GM18867 (cell line): ENCODE measurements around the gene MAPKAPK3.
A peak's percentile ranks its signal among the peaks of the same experiment; 100 is the strongest.

Experiments
- ATAC-seq: cut with Tn5 transposase; IDR thresholded peaks from one replicate; pipeline ENCODE4 v1.9.1; 2021; ENCODE audit warnings: mild to moderate bottlenecking, moderate library complexity; ENCODE audit not compliant: unreplicated experiment

Gene MAPKAPK3

GRCh38 chr3:50587373-50587772 is 29.6 kb upstream of the MAPKAPK3 start:
- ATAC-seq, result no peak

- ATAC-seq, result peak; percentile 52
Measured at GRCh38 chr3:50587806-50588758, 28.9 kb upstream of the MAPKAPK3 start.

- ATAC-seq, result no peak
Measured at GRCh38 chr3:50588759-50589433, 28.1 kb upstream of the MAPKAPK3 start.

DNA sequence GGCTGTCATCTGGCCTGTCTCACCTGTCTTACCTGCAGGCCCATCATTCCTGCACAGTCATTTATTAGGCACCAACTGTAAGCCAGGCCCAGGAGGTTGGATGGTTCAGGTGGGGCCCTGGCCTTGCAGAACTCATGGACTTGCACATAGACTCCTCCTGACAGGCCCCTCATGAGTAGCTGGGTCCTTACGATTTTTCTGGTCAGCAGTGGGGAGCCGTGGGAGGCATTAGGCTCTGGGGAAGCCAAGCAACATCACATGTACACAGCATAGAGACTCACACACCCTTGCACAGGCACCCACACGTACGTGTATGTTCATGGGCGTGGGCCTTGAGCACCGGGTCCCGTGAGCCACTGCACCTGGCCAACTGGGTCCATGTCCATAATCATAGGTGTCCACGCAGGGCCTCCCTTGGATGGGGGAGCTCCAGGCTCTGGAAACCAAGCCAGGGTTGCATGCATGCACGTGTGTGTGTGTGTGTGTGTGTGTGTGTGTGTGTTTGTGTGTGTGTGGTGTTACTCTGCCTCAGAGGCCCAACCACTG is 25.7 kb upstream of the MAPKAPK3 start:
- ATAC-seq, result no peak

- no peak for ATAC-seq
Measured at GRCh38 chr3:50592568-50592967, 24.4 kb upstream of the MAPKAPK3 start.

DNA sequence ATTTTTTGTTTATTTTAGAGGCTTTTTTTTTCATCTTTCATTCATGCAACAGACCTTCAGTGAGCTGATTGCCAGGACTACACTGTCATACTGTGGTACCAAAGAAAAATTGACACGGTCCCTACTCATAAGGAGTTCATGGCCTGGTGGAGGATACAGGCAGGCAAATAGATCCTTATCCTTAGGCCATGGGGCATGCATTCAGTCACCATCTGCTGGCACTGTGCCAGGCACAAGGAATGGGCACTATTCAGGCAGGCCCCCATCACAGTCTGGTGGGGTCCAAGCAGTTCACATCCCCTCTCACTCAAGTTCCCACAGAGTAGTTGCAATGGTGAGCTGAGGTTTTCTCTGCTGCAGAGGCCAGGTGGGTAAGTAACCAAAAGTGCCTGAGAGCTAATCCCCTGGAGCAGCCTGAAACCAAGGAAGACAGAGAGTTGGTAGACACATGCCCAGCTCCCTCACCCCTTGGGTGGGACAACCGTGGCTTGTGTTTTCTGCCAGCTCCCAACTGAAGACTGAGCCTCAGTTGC is 22.6 kb upstream of the MAPKAPK3 start:
- ATAC-seq, result no peak

GRCh38 chr3:50599115-50599715 is 17.7 kb upstream of the MAPKAPK3 start:
- no peak for ATAC-seq

DNA sequence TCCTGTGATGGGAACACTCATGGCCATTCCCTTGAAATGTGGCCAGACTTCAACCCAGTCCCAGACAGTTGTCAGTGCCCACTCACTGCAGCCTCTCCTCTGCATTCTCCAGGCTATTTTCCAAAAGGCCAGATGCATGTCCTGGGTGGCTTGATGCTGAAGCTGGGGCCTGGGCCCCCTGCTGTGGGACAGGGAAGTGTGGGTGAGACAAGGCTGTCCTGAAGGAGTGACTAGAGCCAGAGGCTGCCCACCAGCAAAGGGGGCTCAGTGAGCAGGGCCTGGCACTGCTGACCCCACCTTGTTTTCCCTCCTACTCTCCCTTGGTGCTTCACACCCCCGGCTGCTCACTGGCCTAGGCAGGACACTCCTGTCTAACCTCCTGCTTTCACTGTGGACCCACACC is 17.2 kb upstream of the MAPKAPK3 start:
- ATAC-seq, result no peak

DNA sequence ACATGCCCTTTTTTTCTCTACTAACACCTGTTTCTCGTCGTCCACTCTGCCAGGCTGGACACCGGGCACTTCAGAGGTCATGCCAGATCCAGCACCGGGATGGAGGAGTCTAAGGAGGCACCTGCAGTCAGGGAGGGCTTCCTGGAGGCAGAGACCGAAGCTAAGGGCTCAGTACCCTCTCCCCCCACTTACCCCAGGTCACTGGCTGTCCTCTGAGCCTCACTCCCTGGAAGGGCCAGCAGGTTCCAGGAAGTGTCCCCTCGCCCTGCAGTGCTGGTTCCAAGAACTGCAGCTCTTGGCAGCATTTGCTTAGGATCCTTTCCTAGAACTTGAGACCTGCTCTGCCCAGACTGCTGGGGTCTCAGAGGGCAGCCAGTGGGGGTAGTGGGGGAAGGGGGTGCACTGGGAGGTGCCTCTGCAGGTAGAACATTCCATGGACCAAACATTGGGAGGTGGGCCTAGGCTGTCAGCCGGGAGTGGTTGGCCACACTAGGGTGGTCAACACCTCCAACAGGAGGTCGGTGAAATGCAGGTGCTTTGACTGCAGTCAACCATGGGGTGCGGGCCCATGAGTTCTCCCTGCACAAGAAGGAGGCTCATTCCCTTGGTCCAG is 16.7 kb upstream of the MAPKAPK3 start:
- no peak for ATAC-seq

- ATAC-seq, result peak; percentile 56
Measured at GRCh38 chr3:50600841-50601591, 15.9 kb upstream of the MAPKAPK3 start.

- ATAC-seq, result no peak
Measured at GRCh38 chr3:50602595-50603191, 14.3 kb upstream of the MAPKAPK3 start.

DNA sequence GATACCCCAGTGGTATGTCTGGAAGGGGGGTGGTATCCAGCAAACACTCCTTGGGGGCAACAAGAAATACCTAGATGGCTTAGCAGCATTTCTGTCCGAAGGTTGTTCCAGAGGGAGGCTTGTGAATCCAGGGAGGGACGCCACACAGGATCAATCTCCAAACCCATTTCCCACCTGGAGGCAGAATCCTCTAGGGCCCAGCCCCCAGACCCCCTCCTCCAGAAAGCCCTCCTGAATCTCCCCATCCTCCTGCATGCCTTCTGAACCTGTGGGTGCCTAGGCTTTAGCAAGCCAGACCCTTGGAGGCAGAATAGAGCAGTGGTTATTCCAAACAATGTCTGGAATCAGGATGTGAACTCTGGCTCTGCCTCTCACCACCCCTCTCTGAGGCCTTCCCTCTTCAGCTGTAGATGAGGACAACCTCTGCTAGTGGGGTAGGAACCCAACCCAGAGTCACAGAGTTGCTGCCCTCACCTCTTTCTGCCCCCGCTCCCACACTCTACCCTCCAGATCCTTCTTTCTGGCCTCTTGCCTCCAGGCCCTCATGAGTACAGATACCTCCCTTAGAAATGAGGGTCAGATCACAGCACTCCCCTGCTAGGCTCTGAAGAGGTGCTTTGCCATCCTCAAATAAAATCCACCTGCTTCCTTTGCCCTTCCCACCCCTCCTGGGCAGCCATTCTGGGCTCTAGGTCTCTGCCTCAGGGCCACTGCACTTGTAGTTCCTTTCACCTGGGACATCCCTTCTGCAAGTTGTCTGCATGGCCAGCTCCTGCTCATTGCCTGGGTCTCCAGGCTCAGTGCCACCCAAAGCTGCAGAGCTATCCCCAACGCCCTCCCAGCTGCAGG is 13.5 kb upstream of the MAPKAPK3 start:
- no peak for ATAC-seq

DNA sequence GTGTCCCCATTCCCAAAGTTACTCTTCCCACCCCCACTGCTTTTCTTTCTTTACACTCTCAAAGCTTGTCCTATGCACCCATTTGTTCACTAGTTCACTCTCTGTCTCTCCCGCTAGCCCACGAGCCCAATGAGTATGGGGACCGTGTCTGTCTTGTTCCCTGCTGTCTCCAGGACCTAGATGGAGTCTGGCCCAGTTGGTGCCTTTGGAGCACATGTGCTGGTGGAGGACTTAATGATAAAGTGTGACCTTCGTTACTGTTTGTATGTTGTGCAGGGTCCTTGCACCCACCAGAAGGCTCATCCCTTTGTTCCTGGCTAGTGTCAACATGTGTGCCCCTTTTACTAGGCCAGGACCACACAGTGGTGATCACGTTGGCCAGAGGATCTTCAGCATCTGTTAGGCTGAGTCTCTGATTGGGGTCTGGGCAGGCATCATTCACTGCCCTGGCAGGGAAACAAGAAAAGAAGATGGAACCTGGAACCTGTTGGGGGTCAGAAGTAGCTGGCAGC is 12.8 kb upstream of the MAPKAPK3 start:
- no peak for ATAC-seq

- no peak for ATAC-seq
Measured at GRCh38 chr3:50604628-50605588, 12.0 kb upstream of the MAPKAPK3 start.

GRCh38 chr3:50605901-50606326 is 11.0 kb upstream of the MAPKAPK3 start:
- no peak for ATAC-seq

DNA sequence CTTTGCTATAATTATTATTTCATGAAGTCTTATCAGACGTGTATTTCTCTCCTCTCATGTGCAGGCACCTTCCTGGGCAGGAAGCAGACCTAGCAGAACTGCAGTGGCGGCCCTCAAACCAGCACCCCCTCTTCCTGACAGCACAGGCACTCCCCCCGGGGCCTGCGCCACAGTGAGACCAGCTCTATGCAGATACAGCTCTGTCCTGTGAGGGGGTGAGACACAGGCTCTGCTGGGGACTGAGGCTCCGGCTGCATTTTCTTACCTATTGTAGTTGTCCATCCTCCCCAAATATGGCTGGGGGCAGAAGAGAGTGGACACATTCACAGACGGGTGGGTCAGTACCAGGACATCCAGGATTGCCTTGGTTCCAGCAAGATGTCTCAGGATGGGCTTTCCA is 10.4 kb upstream of the MAPKAPK3 start:
- ATAC-seq, result no peak
